ENCODE data around the gene NRAS. TPM values are rescaled to one million over a fixed set of nuclear protein-coding genes. Genes with fewer than 3 reads are reported as not detected.

Gene NRAS
- total and polyA plus RNA-seq, 7 donors: 13.0 to 55.5 (median 16.1) TPM

DNA sequence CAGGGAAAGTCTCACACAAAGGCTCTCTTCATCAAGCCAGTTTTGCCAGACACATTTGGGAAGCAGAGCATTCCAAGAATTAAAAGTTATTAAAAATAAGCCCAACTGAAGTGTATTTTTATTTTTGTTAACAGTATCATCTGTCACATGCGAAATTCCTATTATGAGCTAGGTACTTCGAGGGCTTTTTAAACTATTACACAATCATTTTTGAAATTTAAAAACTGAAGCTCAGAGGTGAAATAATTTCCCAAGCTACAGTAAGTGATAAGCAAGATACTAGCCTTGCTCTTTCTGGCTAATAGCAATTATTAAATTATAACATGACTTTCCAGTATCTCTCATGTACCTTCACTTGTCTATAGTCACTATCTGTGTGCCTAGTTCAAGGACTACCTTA, 12.0 kb upstream of the NRAS start:
- 92 to 94% methylated on average over 2 of the region's 2 CpGs for WGBS, 2 donors
- no peaks in the 10 kb centered on the region for H3K9me3 ChIP-seq
- H3K4me3 ChIP-seq: no peak overlapping the region
- H3K36me3 ChIP-seq: peaks cover 19 to 98% (median 53%) of the 10 kb centered on the region in 4 donors
- TF ChIP-seq POLR2AphosphoS5 (IDR thresholded peaks at IDR 0.05) (no peak), EP300 (IDR thresholded peaks at IDR 0.05) (no peak), POLR2A (IDR thresholded peaks at IDR 0.05) (no peak)
- TF ChIP-seq, protein P1, sequence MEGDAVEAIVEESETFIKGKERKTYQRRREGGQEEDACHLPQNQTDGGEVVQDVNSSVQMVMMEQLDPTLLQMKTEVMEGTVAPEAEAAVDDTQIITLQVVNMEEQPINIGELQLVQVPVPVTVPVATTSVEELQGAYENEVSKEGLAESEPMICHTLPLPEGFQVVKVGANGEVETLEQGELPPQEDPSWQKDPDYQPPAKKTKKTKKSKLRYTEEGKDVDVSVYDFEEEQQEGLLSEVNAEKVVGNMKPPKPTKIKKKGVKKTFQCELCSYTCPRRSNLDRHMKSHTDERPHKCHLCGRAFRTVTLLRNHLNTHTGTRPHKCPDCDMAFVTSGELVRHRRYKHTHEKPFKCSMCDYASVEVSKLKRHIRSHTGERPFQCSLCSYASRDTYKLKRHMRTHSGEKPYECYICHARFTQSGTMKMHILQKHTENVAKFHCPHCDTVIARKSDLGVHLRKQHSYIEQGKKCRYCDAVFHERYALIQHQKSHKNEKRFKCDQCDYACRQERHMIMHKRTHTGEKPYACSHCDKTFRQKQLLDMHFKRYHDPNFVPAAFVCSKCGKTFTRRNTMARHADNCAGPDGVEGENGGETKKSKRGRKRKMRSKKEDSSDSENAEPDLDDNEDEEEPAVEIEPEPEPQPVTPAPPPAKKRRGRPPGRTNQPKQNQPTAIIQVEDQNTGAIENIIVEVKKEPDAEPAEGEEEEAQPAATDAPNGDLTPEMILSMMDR (IDR thresholded peaks at IDR 0.05): no peak
- DNase-seq: no peak
- H3K27me3 ChIP-seq: no peaks in the 10 kb centered on the region
- peaks cover 0 to 17% (median 8%) of the 10 kb centered on the region in 4 donors for H3K4me1 ChIP-seq
- intact Hi-C loops (cut with DNase I): no loop called here
- H3K27ac ChIP-seq: no peak overlapping the region

DNA sequence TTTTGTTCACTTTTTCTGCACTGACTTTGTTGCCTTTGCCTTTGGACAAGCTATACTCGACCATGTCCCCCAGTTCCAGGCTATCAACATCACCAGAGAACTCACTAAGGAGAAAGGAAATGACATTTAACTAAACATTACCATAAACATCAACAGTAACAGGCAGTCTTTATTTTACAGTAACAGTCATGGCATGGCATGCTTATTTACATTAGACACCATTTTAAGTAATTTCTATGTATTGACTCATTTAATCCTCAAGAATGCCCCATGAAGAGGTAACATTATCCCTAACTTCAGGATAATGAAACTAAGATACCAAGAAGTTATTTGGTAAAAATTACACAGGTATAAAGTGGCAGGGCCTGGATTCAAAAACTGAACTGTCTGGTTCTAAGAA, 8.7 kb upstream of the NRAS start:
- WGBS, 2 donors: 80 to 85% methylated on average over 1 of the region's 1 CpG
- no peak for DNase-seq
- peaks cover 0 to 16% (median 5%) of the 10 kb centered on the region in 4 donors for H3K4me1 ChIP-seq
- no peaks in the 10 kb centered on the region for H3K27me3 ChIP-seq
- H3K36me3 ChIP-seq: peaks cover 8 to 98% (median 54%) of the 10 kb centered on the region in 4 donors
- TF ChIP-seq POLR2AphosphoS5 (IDR thresholded peaks at IDR 0.05): no peak
- no peak for TF ChIP-seq POLR2A (IDR thresholded peaks at IDR 0.05)
- TF ChIP-seq, protein P1 (IDR thresholded peaks at IDR 0.05): no peak
- no peak for TF ChIP-seq EP300 (IDR thresholded peaks at IDR 0.05)
- intact Hi-C loops (cut with DNase I): no loop called here
- H3K27ac ChIP-seq: no peak overlapping the region
- no peak overlapping the region for H3K4me3 ChIP-seq
- no peaks in the 10 kb centered on the region for H3K9me3 ChIP-seq

DNA sequence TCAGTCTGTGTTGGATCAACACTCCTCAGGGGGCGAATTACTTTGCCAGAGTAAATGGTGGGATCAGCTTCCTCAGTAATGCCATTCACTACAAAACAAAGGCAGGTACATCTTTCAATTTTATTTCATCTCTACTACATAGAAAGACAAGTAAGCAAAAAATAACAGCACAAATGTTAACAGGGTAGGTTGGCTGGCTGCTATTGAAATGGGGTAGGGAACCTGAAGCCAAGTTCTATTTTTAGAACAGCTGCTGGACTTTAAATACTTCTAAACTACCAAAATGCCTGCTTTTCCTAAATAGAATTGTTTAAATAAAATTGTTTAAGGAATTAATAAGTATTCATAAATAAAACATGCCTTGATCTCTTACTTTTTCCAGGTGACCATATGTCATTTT, 7.3 kb upstream of the NRAS start:
- no peak for DNase-seq
- Histone ChIP-seq H3K27me3 (no peaks in the 10 kb centered on the region), H3K4me3 (no peak overlapping the region), H3K27ac (no peak overlapping the region), H3K36me3 (peaks cover 17 to 100% (median 59%) of the 10 kb centered on the region in 4 donors), H3K4me1 (peaks cover 0 to 13% (median 5%) of the 10 kb centered on the region in 4 donors), H3K9me3 (no peaks in the 10 kb centered on the region)
- 97 to 98% methylated on average over 1 of the region's 1 CpG for WGBS, 2 donors
- no peak for TF ChIP-seq POLR2A (IDR thresholded peaks at IDR 0.05)
- no peak for TF ChIP-seq EP300 (IDR thresholded peaks at IDR 0.05)
- TF ChIP-seq POLR2AphosphoS5 (IDR thresholded peaks at IDR 0.05): no peak
- TF ChIP-seq, protein P1 (IDR thresholded peaks at IDR 0.05): no peak
- intact Hi-C loops (cut with DNase I): no loop called here

DNA sequence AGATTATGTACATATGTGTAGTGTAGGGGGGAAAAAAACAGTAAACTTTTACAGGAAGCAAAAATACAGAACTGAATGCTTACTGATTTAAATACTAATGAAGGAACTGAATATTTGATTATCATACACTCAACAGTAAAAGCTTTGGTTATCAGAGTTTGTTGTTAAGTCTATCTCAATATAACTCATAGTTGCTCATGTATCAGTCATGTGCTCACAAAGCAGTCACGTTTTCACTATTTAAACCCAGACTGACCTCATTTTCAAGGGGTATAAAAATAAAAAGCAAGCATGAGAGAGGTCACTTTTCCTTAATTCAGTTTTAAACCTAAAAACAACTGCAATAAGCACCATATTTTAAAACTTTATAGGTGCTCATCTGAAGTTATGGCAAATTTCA, 6.9 kb upstream of the NRAS start:
- WGBS, 2 donors: 1 to 43% methylated on average over 1 of the region's 1 CpG
- no peaks in the 10 kb centered on the region for H3K27me3 ChIP-seq
- H3K36me3 ChIP-seq: peaks cover 22 to 100% (median 63%) of the 10 kb centered on the region in 4 donors
- H3K9me3 ChIP-seq: no peaks in the 10 kb centered on the region
- no peak for DNase-seq
- no peak overlapping the region for H3K4me3 ChIP-seq
- intact Hi-C loops (cut with DNase I): no loop called here
- no peak overlapping the region for H3K27ac ChIP-seq
- peaks cover 0 to 13% (median 5%) of the 10 kb centered on the region in 4 donors for H3K4me1 ChIP-seq
- TF ChIP-seq POLR2A (IDR thresholded peaks at IDR 0.05) (no peak), POLR2AphosphoS5 (IDR thresholded peaks at IDR 0.05) (no peak), EP300 (IDR thresholded peaks at IDR 0.05) (no peak)
- TF ChIP-seq, protein P1 (IDR thresholded peaks at IDR 0.05): no peak

DNA sequence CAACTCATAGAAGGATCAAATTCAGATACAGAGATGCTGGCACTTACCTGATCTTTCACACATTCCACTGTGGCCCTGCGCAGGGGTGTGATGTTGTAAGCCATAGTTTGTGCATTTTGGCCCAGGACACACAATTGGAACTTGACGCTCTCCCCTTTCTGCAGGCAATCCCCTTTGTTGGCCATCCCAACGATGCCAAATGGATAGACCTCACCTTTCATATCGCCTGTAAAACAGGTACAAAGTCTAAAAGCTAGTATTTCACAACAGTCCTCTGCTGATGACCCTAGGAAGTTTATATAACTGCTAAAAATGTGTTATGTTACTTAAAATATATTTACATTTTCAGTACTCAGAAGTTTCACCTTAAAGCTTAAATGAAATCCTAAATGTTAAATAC, 3.9 kb upstream of the NRAS start:
- DNase-seq: no peak
- Histone ChIP-seq H3K36me3 (peaks cover 27 to 81% (median 59%) of the 10 kb centered on the region in 4 donors), H3K4me1 (peaks cover 0 to 25% (median 15%) of the 10 kb centered on the region in 4 donors), H3K4me3 (no peak overlapping the region), H3K9me3 (no peaks in the 10 kb centered on the region), H3K27ac (no peak overlapping the region), H3K27me3 (no peaks in the 10 kb centered on the region)
- no peak for TF ChIP-seq EP300 (IDR thresholded peaks at IDR 0.05)
- TF ChIP-seq POLR2A (IDR thresholded peaks at IDR 0.05): no peak
- no peak for TF ChIP-seq POLR2AphosphoS5 (IDR thresholded peaks at IDR 0.05)
- TF ChIP-seq, protein P1 (IDR thresholded peaks at IDR 0.05): no peak
- WGBS, 2 donors: 35 to 80% methylated on average over 4 of the region's 4 CpGs
- intact Hi-C loops (cut with DNase I): no loop called here

All from sigmoid colon (tissue), 7 donors.